HuH-7 (cell line): Measurements from ENCODE around the gene OLFML2B.

Experiments
- DNase-seq: peaks from one replicate; pipeline ENCODE4 v3.0.0; 2011; ENCODE audit warnings: low spot score

The OLFML2B gene

GRCh38 chr1:161978011-161978790 lies 45.5 kb downstream of the OLFML2B start:
- DNase-seq = no peak

GRCh38 chr1:161973924-161974845 lies 49.5 kb downstream of the OLFML2B start:
- no peak for DNase-seq

DNA sequence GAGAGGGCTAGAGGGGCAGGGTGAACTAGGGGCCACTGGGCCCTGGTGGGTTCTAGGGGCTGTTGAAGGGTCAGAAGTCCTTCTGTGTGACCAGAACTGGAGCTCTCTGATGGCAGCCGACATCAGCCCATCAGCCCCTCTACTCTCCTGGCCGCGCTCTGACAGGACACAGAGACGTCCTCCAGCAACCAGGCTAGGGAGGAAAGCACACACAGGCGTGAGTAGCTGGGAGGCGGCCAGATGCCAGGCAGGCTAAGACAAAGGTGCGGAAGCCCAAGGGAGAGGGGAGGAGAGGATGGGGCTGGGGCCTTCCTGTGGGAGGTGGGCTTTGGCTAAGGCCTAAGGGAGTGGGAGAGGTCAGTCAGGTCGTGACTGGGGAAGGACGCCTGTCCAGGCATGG lies 50.8 kb downstream of the OLFML2B start:
- DNase-seq = no peak

- DNase-seq = no peak
These were observed 53.0 kb downstream of the OLFML2B start for GRCh38 chr1:161970633-161971032.

DNA sequence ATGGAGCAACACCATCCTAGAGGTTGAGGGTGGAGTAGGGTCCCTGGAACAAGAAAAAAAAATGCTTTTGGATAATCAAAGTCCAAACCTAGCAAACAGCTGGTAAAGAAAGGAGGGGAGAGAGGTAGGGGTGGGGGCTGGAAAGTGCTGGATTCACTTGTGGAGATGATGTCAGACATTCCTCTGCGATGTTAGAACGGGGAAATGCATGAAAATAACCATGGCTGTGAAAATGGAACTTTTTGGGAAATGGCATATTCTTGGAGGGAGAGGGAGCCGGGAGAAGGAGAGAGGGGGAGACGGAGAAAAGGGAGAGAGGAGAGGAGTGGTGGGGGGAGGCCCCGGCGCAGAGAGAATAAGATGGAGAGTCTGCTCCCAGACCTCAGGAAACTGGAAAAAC lies 53.6 kb downstream of the OLFML2B start:
- no peak for DNase-seq

DNA sequence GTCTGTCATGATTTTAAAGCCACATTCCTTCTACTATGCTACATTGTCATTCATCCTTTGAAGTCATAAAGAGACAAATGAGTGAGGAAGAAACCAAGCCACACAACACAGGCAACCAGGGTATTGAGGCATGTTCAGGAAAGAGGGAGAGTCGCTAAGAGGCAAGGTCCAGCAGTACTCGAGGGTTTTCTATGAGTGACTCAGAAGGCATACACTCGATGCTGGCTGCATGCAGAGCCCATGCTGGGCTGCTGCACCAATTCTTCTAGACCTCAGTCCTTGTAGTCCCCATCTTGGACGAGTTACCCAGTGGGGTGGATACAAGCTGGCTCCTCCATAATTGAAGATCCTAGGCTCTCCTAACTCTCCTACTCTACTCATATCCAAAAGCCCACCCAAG lies 57.6 kb downstream of the OLFML2B start:
- DNase-seq = no peak

GRCh38 chr1:161962091-161962887 lies 61.4 kb downstream of the OLFML2B start:
- DNase-seq = no peak

DNA sequence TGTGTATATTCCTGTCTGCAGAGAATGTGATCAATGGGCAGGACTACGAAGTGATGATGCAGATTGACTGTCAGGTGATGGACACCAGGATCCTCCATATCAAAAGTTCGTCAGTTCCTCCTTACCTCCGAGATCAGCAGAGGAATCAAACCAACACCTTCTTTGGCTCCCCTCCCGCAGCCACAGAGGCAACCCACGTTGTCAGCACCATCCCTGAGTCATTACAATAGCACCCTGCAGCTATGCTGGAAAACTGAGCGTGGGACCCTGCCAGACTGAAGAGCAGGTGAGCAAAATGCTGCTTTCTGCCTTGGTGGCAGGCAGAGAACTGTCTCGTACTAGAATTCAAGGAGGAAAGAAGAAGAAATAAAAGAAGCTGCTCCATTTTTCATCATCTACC lies 65.2 kb downstream of the OLFML2B start:
- no peak for DNase-seq

DNA sequence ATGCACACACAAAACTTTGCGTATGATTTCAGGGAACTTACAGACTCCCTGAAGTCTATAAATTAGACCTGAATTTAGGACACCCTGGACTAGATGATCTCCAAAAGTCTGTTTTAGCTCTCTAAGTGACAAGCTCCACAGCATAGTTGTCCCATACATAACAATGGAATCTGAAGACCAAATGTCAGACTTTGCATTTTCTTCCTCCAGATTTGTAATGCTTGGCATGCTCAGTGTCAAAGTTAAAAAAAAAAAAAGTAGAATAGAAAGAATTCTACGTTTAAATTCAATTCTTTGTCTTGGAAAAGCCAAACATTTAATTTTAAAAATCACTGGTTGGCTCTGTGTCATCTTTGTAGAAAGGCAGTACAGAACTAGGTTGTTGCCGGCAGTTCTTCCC lies 66.7 kb downstream of the OLFML2B start:
- DNase-seq = no peak

DNA sequence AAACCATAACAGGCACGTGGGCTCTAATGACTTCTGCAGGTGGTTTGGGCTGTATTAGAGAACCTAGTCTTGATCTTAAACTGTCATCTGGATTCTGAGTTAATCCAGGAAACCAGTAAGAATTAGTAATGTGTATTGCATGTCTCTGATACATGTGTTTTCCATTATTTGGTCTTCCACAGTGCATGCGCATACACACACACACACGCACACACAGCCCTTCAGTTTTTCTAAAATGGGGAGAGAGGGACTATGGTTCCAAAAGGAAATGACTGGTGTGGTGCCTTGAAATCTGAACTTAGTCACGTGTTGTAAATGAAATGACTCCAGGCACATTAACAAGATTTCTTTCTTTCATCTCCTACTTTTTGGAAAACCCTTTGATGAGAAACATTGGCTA lies 67.6 kb downstream of the OLFML2B start:
- no peak for DNase-seq

DNA sequence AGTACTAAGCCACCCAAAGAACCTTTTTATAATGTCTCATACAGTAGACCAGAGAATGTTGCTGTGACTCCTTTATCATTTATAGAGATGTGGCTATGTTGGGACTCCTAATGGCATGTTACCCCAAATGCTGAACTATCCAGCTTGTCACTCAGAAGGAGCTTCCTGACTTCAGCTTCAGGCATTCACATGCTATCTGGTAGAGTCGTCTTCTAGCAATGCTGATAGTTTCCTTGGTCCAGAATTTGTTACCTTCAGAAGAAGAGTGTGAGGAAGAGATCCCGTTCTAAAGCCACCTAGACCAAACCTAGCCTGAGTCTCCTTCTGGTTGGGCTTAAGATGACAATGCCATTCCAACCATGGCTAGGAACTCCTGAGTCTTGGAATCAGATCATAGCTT lies 68.1 kb downstream of the OLFML2B start:
- DNase-seq = no peak

DNA sequence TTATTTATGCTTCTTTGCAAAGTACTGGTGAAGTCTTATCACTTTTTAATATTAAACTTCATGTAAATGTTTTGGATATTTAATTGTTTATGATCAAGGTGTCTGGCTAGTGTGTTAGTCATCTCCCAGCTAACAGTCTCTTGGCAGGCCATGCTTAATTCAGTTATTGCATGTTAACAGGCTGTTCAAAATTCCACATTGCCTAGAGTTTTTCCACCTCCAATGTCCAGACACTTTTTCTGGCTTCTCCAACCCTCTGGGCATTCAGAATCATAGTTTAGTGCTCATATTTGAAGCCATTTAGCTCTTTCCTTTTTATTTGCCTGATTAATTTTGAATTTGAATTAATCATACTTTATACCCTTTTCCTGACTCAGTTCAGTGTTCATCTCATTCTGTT lies 69.2 kb downstream of the OLFML2B start:
- DNase-seq = no peak

DNA sequence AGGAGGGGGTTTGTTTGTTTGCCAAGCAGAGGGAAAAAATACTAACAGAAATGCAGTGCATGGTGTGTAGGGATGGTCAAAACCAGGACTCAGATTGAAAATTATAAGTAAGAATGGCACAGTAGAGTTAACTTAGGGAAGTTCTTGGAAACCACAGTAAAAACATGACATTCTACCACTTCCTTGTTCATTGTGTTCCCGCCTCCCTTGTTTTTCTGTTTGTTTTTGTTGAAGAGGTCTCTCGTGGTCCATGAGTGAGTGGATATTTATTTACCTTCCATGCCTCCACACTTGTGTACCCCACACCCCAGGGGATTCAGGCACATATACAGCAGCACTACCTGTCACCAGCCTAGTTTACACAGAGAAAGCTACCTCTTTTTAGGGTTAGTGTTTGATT lies 69.6 kb downstream of the OLFML2B start:
- no peak for DNase-seq

GRCh38 chr1:161953256-161953920 lies 70.3 kb downstream of the OLFML2B start:
- no peak for DNase-seq

- DNase-seq = no peak
These were observed 71.0 kb downstream of the OLFML2B start for GRCh38 chr1:161952607-161953172.

DNA sequence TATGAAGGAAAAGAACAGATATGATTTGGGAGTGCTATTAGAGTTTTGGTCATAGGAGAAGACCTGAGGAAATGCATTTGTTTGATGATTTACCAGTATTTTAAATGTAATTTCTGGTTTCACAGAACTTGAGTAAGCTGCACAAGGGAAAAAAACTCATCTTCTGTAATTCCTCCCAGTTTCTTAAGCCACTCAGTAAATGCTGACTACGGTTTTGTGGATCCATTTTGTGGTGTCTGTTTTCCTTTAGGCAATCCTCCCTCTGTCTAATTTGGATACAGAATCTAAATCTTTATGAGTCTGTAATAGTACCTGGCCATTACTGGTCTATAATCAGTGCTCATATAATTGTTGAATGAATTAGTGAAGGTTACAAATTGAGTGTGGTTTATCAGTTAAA lies 72.0 kb downstream of the OLFML2B start:
- DNase-seq = no peak

DNA sequence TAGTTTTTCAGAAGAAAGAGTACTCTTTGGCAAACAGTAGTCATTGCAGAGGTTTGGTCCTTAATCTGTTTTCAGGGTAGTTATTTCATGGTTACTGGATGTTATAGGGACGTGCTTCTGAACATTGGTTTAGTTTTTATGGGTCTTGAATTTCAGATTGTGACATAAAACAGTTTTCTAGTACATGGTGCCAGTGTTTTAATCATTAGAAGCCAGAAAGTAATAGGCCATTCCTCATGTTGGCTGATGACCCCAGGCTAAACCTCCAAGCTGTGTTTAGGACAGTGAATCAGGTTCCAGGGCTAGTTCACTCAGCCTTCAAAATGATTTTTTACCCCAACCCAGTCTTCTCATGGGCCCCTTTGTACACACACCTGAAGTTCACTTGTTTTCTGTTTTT lies 73.3 kb downstream of the OLFML2B start:
- DNase-seq = no peak

GRCh38 chr1:161949548-161949947 lies 74.1 kb downstream of the OLFML2B start:
- no peak for DNase-seq

DNA sequence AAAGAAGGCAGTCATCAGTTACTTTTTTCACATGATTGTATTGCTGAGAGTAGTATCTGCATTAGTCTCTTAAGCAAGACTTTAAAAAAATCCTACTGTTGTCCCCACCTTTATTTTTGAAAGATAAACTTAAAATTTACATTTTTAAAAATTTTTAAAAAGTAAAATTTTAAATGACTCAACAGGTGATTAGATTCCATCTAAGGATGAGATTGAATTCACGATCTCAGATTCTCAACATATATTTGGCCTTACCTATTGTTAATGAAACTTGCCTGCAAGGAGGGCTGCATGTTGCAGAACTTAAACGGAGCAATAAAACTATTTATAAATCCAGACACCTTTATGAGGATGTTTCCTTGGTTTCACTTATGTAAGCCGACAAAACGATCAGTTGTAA lies 75.2 kb downstream of the OLFML2B start:
- DNase-seq = no peak

GRCh38 chr1:161946071-161946987 lies 77.3 kb downstream of the OLFML2B start:
- no peak for DNase-seq
